PFSK-1 (cell line): Measurements from ENCODE around the gene ZBED4.

Source experiments
- FOXP2 ChIP-seq: optimal IDR thresholded peaks from 2 replicates; pipeline ENCODE3; 2011; ENCODE audit warnings: borderline replicate concordance, control low read depth, inconsistent platforms; ENCODE audit not compliant: insufficient read depth; ENCODE audit errors: extremely low read length, extremely low read depth
- POLR2AphosphoS5 ChIP-seq: IDR thresholded peaks from 2 replicates; pipeline ENCODE4 v1.6.1; 2012; ENCODE audit warnings: low read depth, mild to moderate bottlenecking, control low read depth, low read length, moderate library complexity
- SIN3A ChIP-seq: IDR thresholded peaks from 2 replicates; pipeline ENCODE4 v1.6.1; 2012; ENCODE audit warnings: mild to moderate bottlenecking, low read length, moderate library complexity, borderline replicate concordance; ENCODE audit not compliant: insufficient read depth
- TAF1 ChIP-seq: IDR thresholded peaks from 2 replicates; pipeline ENCODE4 v1.6.1; 2012; ENCODE audit warnings: low read length, control low read depth, borderline replicate concordance; ENCODE audit not compliant: insufficient read depth
- TF ChIP-seq, protein P1 (sequence below), 2 experiments: IDR thresholded peaks; 2 replicates each; pipeline versions ENCODE4 v1.6.1 to v1.8.0; 2011 to 2012; ENCODE audit warnings: low read depth in 2 of 2, low read length in 2 of 2, control low read depth in 1 of 2, inconsistent platforms in 1 of 2, mild to moderate bottlenecking in 1 of 2, moderate library complexity in 1 of 2; ENCODE audit not compliant: insufficient read depth in 1 of 2

The ZBED4 gene

DNA sequence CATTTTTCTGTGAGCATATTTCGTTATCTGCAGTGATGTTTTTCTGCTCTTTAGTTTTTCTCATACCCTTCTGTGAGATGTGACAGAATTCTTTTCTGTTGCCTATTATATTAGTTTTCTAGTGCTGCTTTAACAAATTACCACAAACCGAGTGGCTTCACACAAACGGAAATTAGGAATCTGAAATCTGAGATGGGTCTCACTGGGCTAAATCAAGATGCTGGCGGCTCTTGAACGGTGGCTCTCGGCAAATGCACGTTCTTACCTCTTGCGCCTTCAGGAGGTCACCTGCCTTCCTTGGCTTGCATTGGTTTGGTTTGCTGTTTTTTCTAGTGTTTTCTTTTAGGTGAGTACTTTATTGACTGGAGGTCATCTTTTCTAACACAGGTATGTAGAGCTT, 13.0 kb downstream of the ZBED4 start:
- TF ChIP-seq, protein P1, sequence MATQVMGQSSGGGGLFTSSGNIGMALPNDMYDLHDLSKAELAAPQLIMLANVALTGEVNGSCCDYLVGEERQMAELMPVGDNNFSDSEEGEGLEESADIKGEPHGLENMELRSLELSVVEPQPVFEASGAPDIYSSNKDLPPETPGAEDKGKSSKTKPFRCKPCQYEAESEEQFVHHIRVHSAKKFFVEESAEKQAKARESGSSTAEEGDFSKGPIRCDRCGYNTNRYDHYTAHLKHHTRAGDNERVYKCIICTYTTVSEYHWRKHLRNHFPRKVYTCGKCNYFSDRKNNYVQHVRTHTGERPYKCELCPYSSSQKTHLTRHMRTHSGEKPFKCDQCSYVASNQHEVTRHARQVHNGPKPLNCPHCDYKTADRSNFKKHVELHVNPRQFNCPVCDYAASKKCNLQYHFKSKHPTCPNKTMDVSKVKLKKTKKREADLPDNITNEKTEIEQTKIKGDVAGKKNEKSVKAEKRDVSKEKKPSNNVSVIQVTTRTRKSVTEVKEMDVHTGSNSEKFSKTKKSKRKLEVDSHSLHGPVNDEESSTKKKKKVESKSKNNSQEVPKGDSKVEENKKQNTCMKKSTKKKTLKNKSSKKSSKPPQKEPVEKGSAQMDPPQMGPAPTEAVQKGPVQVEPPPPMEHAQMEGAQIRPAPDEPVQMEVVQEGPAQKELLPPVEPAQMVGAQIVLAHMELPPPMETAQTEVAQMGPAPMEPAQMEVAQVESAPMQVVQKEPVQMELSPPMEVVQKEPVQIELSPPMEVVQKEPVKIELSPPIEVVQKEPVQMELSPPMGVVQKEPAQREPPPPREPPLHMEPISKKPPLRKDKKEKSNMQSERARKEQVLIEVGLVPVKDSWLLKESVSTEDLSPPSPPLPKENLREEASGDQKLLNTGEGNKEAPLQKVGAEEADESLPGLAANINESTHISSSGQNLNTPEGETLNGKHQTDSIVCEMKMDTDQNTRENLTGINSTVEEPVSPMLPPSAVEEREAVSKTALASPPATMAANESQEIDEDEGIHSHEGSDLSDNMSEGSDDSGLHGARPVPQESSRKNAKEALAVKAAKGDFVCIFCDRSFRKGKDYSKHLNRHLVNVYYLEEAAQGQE (IDR thresholded peaks at IDR 0.05; ENCODE audit: insufficient read depth in 1 of 2, low read depth in 2 of 2, low read length in 2 of 2): no peak
- TF ChIP-seq SIN3A (no peak), FOXP2 (no peak), POLR2AphosphoS5 (no peak), TAF1 (no peak)

DNA sequence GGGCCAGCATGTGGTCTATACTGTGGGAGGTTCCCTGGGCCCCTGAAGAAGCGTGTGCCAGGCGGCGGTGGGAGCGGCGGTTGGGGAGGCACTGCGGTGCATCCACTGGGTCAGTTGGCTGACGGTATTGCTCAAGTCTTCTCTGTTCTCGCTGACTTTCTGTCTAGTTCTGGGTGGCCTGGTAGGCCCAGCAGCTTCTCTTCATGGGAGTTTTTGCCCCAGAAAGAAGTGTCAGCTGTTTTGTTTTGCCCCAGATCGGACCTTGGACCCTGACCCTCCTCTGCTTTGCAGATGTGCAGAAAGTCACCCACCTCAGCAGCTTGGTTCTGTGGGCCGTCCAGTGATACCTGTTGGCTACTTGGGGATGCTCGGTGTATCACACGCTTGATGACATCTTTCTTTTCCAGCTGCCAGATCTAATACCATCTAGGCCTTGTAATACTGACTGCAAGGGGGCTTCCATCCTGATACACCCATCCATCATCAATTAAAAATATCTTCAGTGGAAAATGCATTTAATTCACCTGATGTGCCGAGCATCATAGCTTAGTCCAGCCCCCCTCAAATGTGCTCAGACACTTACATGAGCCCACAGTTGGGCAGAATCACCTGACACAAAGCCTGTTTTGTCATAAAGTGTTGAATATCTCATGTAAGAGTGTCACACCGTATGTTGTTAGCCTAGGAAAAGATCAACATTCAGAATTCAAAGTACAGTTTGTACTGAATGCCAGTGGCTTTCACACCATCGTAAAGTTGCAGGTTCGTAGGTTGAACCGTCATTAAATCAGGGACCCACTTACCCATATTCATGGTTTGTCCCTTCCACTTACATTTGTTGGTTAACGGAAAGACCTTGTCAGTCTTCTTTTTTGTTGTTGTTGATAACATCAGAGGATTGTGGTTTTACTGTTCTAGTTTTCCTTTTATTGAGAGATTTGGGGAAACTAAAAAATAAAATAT, 13.9 kb downstream of the ZBED4 start:
- TF ChIP-seq, protein P1 (IDR thresholded peaks at IDR 0.05; ENCODE audit: insufficient read depth in 1 of 2, low read depth in 2 of 2, low read length in 2 of 2): no peak
- TF ChIP-seq POLR2AphosphoS5: no peak
- no peak for TF ChIP-seq FOXP2
- no peak for TF ChIP-seq SIN3A

DNA sequence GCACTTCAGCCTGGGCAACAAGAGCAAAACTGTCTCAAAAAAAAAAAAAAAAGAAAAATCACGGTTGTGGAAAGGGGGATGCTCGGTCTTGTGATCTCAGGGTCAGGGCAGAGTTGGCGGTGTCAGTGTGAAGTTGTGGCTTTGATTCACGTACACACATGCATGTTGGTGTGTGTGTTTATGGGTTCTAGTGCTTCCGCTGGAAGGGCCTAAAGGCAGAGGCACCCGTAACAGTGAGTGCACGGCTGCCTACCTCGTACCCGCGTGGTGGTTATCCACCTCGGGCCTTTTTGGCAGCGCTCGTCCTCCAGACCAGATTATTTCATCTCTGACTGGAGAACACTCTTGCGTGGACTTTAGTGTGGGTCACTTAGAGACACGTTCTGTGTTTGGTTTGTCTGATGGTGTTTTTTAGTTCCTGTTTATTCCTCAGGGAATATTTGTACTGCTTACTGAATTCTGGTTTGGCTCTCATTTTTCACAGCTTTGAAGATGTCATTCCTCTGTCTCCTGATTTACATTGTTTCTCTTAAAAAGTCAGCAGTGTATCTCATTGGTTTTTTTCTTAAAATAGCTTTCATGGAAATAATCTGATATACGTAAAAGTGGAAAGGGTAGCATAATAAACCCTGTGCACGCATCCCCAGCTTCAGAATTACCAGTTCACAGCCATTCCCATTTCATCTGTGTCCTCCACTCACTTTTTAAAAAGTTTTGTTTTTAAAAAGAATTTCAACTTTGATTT, 15.6 kb downstream of the ZBED4 start:
- TF ChIP-seq SIN3A: no peak
- no peak for TF ChIP-seq FOXP2
- TF ChIP-seq TAF1: no peak
- TF ChIP-seq, protein P1 (IDR thresholded peaks at IDR 0.05; ENCODE audit: insufficient read depth in 1 of 2, low read depth in 2 of 2, low read length in 2 of 2): no peak
- no peak for TF ChIP-seq POLR2AphosphoS5

DNA sequence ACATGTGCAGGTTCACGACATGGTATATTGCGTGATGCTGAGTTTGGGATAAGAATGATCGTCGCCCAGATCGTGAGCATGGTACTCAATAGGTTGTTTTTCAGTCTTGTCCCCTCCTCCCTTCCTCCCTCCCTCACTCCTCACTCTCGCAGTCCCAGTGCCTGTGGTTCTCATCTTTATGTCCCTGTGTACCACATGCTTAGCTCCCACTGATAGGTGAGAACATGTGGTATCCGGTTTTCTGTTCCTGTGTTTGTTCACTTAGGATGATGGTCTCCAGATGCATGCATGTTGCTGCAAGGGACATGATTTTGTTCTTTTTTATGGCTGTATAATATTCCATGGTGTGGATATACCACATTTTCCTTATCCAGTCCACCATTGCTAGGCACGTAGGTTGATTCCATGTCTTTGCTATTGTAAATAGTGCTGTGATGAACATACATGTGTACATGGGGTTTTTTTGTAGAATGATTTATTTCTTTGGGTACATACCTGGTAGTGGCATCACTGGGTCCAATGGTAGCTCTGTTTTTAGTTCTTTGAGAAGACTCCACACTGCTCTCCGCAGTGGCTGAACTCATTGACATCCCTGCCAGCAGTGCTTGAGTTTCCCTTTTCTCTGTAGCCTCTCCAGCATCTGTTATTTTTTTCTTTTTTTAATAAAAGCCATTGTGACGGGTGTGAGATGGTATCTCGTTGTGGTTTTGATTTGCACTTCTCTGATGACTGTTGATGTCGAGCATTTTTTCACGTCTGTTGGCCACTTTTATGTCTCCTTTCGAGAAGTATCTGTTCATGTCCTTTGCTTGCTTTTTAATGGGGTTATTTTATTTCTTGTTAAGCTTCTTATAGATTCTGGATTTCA, 16.4 kb downstream of the ZBED4 start:
- TF ChIP-seq SIN3A (no peak), POLR2AphosphoS5 (no peak), FOXP2 (no peak), TAF1 (no peak)
- TF ChIP-seq, protein P1 (IDR thresholded peaks at IDR 0.05; ENCODE audit: insufficient read depth in 1 of 2, low read depth in 2 of 2, low read length in 2 of 2): no peak
